Gastrocnemius medialis (tissue), 4 donors: ENCODE measurements around the gene SSH3. TPM values are rescaled to one million over a fixed set of nuclear protein-coding genes. Genes with fewer than 3 reads are reported as not detected.

Experiments
- ATAC-seq, 2 donors: fragments of 150-250 bp; one replicate each; pipeline ENCODE4 v1.9.1; 2016
- DNase-seq, 2 donors: peaks; one replicate each; pipeline ENCODE4 v3.0.0-alpha.2; 2019
- H3K27ac ChIP-seq, 4 donors: fragments of 200-600 bp; sonication (generic); 1 replicate in 1 of 4; 2 replicates in 3 of 4; pipeline ENCODE4 v1.5.1; 2016 to 2018; ENCODE audit warnings: mild to moderate bottlenecking in 2 of 4, moderate library complexity in 1 of 4
- H3K27me3 ChIP-seq, 3 donors: fragments of 200-600 bp; sonication (generic) in 2 of 3; 1 replicate in 1 of 3; 2 replicates in 2 of 3; pipeline versions ENCODE4 v1.5.1 to v1.6.0; 2016 to 2019; ENCODE audit warnings: mild to moderate bottlenecking in 1 of 3, moderate library complexity in 1 of 3
- H3K36me3 ChIP-seq, 2 donors: fragments of 200-600 bp; sonication (generic) in 1 of 2; one replicate each; pipeline ENCODE4 v1.5.1; 2017 to 2018
- H3K4me1 ChIP-seq, 2 donors: fragments of 200-600 bp; sonication (generic) in 1 of 2; one replicate each; pipeline ENCODE4 v1.5.1; 2016 to 2017; ENCODE audit warnings: mild to moderate bottlenecking in 2 of 2
- H3K4me3 ChIP-seq, 4 donors: fragments of 200-600 bp; sonication (generic) in 3 of 4; 1 replicate in 1 of 4; 2 replicates in 3 of 4; pipeline ENCODE4 v1.5.1; 2016 to 2019; ENCODE audit warnings: mild to moderate bottlenecking in 2 of 4
- H3K9me3 ChIP-seq, 3 donors: fragments of 200-600 bp; sonication (generic) in 2 of 3; 1 replicate in 1 of 3; 2 replicates in 2 of 3; pipeline ENCODE4 v1.5.1; 2016 to 2019
- POLR2A ChIP-seq, 2 donors: fragments of 450-650 bp; IDR thresholded peaks; one replicate each; pipeline ENCODE4 v1.6.1; 2017; ENCODE audit warnings: antibody characterized with exemption in 2 of 2, mild to moderate bottlenecking in 2 of 2, moderate library complexity in 2 of 2
- in situ Hi-C, 4 donors: fragments of 200-750 bp; cut with MboI; loops; one replicate each; pipeline versions ENCODE4 v1.15.0 to v1.8.0; 2017; ENCODE audit warnings: low sequenced_read_pairs in 4 of 4
- intact Hi-C: fragments of 100-400 bp; cut with DNase I; formaldehyde crosslinking; loops from one replicate; pipeline ENCODE4 v1.15.1; 2023; ENCODE audit warnings: low total_unique reads
- total RNA-seq, 4 donors: library from RNA; depleted of rRNA; stranded (reverse); fragments of >200 nt; gene quantifications; one replicate each; pipeline versions ENCODE4 v1.1.0 to v1.2.3, GENCODE V29; 2016
- TF ChIP-seq, protein P1 (sequence below), 5 experiments: fragments of 450-650 bp in 3 of 5; fragments of 200-600 bp in 2 of 5; sonication (generic) in 2 of 5; IDR thresholded peaks in 4 of 5; conservative IDR thresholded peaks in 1 of 5; 1 replicate in 4 of 5; 2 replicates in 1 of 5; pipeline ENCODE4 v1.5.1; 2016 to 2019; ENCODE audit warnings: antibody characterized with exemption in 5 of 5, mild to moderate bottlenecking in 3 of 5, moderate library complexity in 3 of 5

SSH3 gene
- total RNA-seq, 4 donors from 2014 or later: 7.9 to 16.3 (median 11.9) TPM

GRCh38 chr11:67280788-67281551 is 22.4 kb upstream of the SSH3 start:
- ATAC-seq: no peak
- in situ Hi-C loops (no loop called here), intact Hi-C loops (no loop called here)
- Histone ChIP-seq H3K4me3 (no peak overlapping the region), H3K9me3 (no peaks in the 10 kb centered on the region), H3K36me3 (peaks cover 0 to 71% of the 10 kb centered on the region in 2 donors), H3K27ac (peak overlapping the region in 1 of 4 donors; percentile 1), H3K4me1 (peaks cover 24 to 27% of the 10 kb centered on the region in 2 donors), H3K27me3 (no peaks in the 10 kb centered on the region)
- no peak for TF ChIP-seq POLR2A (IDR thresholded peaks at IDR 0.05)
- TF ChIP-seq, protein P1, sequence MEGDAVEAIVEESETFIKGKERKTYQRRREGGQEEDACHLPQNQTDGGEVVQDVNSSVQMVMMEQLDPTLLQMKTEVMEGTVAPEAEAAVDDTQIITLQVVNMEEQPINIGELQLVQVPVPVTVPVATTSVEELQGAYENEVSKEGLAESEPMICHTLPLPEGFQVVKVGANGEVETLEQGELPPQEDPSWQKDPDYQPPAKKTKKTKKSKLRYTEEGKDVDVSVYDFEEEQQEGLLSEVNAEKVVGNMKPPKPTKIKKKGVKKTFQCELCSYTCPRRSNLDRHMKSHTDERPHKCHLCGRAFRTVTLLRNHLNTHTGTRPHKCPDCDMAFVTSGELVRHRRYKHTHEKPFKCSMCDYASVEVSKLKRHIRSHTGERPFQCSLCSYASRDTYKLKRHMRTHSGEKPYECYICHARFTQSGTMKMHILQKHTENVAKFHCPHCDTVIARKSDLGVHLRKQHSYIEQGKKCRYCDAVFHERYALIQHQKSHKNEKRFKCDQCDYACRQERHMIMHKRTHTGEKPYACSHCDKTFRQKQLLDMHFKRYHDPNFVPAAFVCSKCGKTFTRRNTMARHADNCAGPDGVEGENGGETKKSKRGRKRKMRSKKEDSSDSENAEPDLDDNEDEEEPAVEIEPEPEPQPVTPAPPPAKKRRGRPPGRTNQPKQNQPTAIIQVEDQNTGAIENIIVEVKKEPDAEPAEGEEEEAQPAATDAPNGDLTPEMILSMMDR (IDR thresholded peaks at IDR 0.05 in 4 of 5, conservative IDR thresholded peaks at IDR 0.05 in 1 of 5): no peak
- no peak for DNase-seq

DNA sequence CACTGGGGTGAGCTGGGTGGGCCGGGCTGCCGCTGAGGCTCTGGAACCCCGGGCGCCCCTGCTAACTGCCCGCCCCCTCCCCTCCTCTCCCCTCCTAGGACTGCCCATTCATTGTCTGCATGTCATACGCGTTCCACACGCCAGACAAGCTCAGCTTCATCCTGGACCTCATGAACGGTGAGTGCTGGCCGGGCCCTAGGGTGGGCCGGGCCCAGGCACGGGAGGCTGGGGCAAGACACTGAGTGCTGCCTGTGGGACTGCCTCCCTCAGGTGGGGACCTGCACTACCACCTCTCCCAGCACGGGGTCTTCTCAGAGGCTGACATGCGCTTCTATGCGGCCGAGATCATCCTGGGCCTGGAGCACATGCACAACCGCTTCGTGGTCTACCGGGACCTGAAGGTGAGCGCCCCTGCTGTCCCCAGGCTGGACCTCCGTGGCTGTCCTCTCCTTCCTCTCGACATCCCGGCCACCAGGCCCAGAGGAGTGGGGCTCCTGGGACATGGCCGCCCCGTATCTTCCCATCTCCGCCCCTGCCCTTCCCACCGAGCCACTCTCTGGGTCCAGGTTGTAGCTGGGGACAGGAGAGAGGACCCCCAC is 21.7 kb upstream of the SSH3 start:
- no peak for ATAC-seq
- intact Hi-C loops (no loop called here), in situ Hi-C loops (no loop called here)
- H3K27ac ChIP-seq: no peak overlapping the region
- H3K36me3 ChIP-seq: peaks cover 0 to 75% of the 10 kb centered on the region in 2 donors
- H3K4me1 ChIP-seq: peaks cover 17 to 20% of the 10 kb centered on the region in 2 donors
- DNase-seq: no peak
- TF ChIP-seq POLR2A (IDR thresholded peaks at IDR 0.05): no peak
- TF ChIP-seq, protein P1 (IDR thresholded peaks at IDR 0.05 in 4 of 5, conservative IDR thresholded peaks at IDR 0.05 in 1 of 5): no peak
- H3K4me3 ChIP-seq: no peak overlapping the region
- H3K27me3 ChIP-seq: no peaks in the 10 kb centered on the region
- no peaks in the 10 kb centered on the region for H3K9me3 ChIP-seq

DNA sequence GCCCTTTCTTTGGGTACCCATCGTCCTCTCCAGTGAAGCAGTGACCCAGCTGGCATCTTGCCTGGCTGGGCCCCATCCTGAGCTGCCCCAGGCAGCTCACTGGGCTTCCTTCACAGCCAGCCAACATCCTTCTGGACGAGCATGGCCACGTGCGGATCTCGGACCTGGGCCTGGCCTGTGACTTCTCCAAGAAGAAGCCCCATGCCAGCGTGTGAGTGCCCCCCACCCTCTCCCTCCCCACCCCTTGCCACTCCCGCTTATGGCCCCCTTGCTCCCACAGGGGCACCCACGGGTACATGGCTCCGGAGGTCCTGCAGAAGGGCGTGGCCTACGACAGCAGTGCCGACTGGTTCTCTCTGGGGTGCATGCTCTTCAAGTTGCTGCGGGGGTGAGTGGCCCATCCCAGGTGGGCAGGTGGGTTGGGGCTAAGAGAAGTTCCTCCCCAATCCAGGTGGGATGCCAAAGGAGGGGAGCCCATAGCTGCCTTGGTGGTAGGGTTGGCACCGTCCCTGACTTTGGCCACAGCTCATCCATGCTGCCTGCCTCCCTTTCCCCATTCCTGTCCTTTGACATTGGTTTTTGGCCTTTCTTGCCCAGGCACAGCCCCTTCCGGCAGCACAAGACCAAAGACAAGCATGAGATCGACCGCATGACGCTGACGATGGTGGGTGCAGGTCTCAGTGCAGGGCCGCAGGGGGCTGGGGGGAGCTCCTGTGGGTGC is 21.0 kb upstream of the SSH3 start:
- Histone ChIP-seq H3K9me3 (no peaks in the 10 kb centered on the region), H3K4me1 (peaks cover 11 to 14% of the 10 kb centered on the region in 2 donors), H3K27ac (peak overlapping the region in 2 of 4 donors; percentile 8 to 13), H3K27me3 (no peaks in the 10 kb centered on the region), H3K4me3 (no peak overlapping the region), H3K36me3 (peaks cover 0 to 75% of the 10 kb centered on the region in 2 donors)
- no peak for TF ChIP-seq POLR2A (IDR thresholded peaks at IDR 0.05)
- TF ChIP-seq, protein P1 (IDR thresholded peaks at IDR 0.05 in 4 of 5, conservative IDR thresholded peaks at IDR 0.05 in 1 of 5): no peak
- no peak for DNase-seq
- no peak for ATAC-seq
- in situ Hi-C loops (no loop called here), intact Hi-C loops (no loop called here)

DNA sequence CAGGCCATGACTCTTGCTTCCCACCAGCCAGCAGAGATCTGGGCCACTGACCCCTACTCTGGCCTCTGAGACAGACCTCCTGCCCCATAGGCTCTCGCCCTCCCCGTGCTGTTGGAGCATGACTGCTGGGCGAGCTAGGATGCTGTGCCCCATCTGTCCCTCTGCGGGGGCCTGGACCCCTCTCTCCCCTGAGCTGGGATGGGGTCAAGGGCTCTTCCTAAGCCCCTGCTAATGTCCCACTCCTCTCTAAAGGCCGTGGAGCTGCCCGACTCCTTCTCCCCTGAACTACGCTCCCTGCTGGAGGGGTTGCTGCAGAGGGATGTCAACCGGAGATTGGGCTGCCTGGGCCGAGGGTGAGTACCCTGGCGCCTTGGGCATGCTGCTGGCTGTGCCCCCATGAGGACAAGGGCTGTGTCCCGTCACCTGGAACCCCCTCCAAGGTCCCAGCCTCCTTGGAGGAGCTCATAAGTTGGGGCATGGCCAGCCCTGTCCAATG is 20.4 kb upstream of the SSH3 start:
- peaks cover 6 to 15% of the 10 kb centered on the region in 2 donors for H3K4me1 ChIP-seq
- in situ Hi-C loops: no loop called here
- intact Hi-C loops: no loop called here
- H3K4me3 ChIP-seq: no peak overlapping the region
- peak overlapping the region in 2 of 4 donors; percentile 8 to 13 for H3K27ac ChIP-seq
- H3K27me3 ChIP-seq: no peaks in the 10 kb centered on the region
- peaks cover 0 to 75% of the 10 kb centered on the region in 2 donors for H3K36me3 ChIP-seq
- DNase-seq (no peak), ATAC-seq (no peak)
- TF ChIP-seq POLR2A (IDR thresholded peaks at IDR 0.05): no peak
- TF ChIP-seq, protein P1 (IDR thresholded peaks at IDR 0.05 in 4 of 5, conservative IDR thresholded peaks at IDR 0.05 in 1 of 5): no peak
- H3K9me3 ChIP-seq: no peaks in the 10 kb centered on the region
